NCI-H1417 treated with DMSO at 0.1 percent for 48 hours (cell line): ENCODE results near the gene GNAL.

Experiments used
- DNase-seq: peaks from one replicate; lab custom pipeline; 2025; lab: John Stamatoyannopoulos, UW

The GNAL gene

DNA sequence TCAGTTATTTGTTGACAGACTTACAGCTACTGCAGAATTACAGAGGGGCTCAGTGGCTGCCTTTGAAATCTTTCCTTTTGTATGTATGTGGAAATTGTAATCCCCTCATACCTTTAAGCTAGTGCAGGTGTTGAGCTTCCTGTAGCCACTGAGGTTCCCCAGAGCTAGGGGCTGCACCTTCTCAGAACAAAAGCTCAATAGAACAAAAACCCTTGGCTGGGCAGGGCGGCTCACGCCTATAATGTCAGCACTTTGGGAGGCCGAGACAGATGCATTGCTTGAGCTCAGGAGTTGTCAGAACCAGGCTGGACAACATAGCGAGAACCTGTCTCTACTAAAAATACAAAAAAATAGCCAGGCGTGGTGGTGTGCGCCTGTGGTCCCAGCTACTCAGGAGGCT is 120.8 kb downstream of the GNAL start:
- DNase-seq = no peak

DNA sequence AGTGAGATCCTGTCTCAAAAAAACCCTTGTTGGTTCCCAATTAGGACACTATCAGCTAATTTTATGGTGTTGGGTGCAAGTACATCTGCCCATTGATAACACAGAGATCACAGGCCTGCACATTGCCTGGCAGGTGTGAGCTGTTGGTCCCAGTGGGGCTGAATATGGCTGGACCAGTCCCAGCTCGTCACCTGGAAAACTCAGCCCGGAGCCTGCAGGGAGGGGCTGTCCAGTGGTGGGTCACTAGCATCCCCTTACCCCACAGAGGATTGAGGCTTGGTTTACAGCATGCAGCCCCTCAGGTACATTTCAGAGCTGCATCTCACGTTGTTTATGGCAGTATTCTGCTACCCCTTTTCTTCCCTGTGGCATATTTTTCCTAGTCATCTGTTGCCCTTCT is 121.3 kb downstream of the GNAL start:
- no peak for DNase-seq

DNA sequence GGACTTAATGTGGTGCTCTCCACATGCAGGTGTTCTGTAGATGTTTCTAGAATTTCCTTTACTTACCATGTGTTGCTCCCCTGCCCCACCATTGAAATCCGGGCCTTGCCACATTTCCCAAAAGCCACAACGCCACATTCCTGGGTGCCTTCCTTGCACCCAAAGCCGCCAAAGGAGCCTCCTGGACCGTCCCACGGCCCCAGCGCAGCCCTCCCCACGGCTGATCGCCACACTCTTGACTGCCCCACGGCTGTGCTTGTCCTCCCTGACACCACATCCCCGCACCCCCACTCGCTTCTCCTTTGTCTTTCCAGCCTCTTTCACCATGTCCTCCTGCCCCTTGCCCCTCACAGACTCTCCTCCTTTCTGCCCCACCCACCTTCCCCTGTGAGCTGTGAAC is 121.9 kb downstream of the GNAL start:
- no peak for DNase-seq

DNA sequence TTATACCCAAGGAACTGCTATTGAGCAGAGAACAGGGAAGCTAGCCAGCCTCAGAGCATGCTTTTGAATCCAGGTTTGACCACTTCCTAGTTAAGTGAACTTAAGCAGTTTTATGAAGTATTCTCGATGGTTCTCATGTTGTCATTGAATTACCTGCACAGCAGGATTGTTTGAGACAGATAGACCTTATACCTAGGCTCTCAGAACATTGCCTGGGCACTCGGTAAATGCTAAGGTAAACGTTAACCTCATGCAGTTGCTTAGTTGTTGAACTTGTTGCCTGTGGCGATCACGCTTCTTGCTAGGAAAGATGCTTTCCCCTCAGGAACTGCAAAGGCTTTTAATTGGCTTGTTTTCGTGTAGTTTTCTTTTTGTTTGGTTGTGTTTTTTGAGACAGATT is 128.2 kb downstream of the GNAL start:
- DNase-seq = no peak

DNA sequence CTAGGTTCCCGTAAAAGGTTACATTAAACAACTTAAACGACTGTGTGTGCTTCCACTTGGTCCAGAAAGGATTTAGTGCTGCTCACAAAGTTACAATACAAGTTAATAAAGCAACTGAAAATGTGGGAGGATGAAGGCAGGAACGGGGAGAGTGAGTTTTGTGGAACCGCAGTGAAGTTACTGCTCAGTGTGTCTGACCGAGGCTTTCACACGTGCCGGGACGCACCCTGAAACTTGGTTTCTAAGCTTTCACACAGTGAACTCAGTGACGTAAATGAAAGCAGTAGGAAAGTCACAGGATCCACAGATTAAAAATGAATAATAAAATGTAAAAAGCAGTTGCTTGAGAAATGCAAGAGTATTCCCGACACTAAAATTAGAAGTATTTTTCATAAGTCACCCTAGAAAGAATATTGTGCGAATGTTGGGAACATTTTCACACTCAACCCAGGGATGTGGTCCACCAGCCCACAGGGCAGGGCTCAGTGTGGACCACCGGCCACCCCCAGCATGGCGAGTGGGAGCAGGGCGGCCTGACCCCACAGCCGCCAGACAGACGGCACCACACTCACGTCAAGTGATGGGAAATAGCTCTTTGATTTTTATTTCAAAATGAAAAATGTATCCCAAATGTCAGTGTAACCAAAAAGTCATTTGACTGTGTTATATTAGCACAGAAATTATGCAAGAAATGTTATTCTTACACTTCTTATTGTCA is 129.6 kb downstream of the GNAL start:
- DNase-seq = no peak

DNA sequence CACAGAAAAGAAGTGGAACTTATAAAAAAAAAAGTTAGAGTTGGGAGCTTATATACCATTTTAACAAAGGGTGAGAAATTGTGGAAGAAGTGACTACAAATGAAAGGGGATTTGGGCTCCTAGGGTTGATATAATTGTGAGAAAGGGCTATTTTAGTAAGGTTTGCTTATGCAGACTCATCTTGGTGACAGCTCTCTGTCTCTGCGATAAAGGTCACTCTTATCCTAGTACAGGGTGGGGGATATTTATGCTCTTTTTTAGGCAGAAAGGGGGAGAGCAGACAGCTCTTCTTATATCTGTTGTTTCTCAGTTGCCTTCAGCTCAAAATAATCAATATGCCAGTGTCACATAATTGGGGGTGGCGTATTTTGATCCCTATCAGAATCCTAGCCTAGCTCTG is 130.9 kb downstream of the GNAL start:
- DNase-seq = no peak

DNA sequence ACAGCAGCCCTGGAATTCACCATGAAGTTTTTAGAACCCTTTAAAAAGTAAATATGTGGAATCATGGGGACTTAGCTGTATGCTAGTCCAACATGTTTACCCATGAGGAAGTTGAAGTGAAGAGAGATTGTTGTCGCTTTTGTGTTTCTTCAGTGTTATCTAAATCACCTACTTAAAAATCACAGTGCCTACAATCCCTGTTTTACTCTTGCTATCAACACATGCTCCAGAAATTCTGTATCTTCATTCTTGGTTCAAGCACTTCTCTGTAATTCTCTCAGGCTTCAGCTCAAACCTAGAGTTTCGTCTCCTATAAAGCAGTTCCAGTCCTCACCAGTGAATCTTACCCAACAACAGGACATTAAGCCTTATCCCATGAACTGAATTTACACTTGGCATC is 131.6 kb downstream of the GNAL start:
- DNase-seq = no peak

DNA sequence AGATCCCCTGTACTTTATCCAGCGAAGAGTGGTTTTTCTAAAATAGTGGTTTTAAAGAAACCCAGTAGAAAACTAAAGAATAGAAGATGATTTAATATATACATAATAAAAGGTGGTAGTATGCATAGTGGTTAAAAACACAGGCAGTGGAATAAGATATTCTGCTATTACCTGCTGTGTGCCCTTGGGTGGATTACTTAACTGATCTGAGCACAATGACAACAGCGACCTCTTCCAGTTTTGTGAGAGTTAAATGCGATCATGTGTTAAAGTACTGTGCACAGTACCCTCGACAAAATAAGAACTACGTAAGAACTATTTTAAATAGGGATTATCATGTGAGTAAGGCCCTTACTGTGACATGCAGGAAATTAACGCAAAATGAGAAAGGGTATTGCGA is 132.1 kb downstream of the GNAL start:
- DNase-seq = no peak

DNA sequence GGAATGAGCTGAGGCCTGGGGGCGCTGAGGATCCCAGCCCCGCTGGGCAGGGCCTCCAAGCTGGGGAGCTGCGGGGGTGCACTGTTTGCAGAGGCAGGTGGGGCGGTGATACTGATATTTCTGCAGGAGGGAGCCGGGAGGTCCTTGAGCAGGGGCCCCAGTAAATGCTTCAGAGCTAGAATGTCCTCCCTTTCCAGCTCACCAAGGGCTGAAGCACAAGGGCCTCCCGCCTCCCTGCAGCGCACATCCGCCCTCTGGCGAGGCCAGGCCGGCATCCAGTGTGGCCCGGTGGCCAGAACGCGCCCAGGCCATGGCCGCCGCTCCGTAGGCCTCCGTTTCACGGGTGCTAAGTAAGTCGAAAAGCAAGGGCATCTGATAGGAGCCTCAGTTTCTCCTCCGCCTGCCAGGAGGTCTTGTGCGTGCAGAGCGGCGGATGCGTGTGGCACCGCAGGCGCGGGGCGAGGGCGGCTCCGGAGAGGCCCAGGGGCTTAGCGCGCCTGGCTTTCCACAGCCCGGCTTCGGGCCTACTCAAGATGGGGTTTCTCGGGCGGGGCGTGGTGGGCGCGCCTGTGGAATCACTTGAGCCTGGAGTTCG is 132.7 kb downstream of the GNAL start:
- no peak for DNase-seq

DNA sequence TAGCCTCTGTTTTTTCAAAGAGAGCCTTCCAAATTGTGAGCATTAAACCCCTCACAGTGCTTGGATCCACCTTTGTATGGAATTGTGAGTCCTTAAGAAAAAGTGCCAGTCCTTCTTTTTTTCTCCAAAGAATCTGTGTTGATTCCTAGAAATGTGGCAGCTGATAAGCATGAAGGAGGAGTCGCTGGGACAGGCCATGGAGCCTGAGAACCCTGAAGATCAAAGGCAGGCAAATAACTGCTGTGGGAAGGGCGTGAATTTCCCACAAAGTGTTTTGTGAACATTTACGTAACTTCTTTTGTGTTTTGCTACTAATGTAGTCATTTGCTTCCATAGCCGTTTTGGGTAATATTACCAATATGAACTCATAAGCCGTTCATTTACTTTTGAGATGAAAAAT is 134.5 kb downstream of the GNAL start:
- no peak for DNase-seq

DNA sequence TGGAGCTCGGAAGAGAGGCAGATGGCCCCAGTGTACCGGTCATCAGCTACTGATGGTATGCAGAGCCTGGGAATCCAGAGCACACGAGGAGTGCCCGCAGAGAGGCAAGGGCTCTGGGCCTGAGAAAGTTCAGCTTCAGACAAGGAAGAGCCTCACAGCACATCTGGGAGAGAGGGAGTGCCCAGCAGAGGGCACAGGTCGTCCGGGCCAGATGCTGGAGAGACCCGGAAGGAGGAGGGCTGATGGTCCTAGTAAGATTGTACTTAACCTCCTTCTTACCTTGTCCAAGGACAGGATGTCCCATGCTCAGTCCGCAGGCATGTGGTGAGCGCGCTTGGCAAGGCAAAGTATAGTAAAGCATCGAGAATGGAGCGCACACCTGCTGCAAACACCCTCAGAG is 137.8 kb downstream of the GNAL start:
- no peak for DNase-seq

DNA sequence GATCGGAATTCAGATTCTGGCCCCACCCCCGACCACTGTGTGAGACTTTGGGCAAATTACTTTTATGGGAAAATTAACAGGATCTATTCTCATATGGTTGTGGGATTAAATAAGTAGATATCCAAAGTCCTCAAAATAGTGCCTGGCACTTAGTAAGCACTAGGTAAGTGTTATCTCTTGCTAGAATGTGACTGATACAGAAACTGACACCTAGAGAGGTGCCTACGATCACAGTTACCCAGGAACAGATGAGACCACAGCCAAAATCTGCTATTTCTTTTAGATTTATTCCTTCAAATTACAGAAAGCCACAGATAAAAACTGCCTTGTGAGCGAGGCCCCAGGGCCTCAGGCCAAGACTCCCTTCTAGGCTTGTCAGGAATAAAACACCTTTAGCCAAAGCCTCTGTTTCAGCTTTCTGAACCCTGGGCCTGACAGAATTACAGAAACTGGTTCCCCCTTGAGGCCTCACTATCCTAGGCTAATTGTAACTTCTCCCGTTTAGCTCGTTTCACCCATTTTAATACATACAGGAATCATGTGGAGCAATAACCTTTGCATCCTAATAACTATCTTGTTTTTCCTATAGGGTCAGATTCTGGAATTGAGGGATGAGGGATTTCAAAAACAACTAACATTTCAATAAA is 139.8 kb downstream of the GNAL start:
- no peak for DNase-seq

DNA sequence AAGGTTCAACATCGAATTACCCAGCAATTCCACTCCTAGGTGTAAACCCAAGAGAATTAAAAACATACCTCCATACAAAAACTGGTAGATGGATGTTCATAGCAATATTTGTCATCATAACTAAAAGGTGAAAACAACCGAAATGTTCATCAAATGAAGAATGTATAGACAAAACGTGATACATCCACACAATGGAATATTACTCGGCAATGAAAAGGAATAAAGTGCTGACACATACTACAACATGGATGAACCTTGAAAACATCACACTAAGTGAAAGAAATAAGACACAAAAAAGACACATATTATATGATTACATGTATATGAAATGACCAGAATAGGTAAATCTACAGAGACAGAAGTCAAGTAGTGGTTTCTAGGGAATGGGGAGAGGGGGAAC is 141.5 kb downstream of the GNAL start:
- no peak for DNase-seq

DNA sequence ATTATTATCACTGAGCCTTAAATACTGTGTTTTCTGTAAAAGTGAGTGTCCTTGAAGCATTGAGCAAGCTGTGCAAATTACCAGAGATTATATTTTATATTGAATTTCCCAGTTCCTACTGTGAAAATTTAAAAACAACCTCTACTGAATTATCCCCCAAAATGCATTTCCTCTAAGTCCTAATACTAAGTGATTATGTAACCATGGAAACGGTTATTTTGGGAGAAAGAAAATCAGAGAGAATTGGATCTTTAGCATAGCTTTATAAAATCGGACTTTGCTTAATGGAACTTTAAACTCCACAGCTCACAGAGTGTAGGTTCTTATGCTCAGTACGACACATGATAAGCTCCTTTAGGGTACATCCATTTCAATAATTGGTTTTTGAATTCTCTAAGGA is 142.9 kb downstream of the GNAL start:
- no peak for DNase-seq

DNA sequence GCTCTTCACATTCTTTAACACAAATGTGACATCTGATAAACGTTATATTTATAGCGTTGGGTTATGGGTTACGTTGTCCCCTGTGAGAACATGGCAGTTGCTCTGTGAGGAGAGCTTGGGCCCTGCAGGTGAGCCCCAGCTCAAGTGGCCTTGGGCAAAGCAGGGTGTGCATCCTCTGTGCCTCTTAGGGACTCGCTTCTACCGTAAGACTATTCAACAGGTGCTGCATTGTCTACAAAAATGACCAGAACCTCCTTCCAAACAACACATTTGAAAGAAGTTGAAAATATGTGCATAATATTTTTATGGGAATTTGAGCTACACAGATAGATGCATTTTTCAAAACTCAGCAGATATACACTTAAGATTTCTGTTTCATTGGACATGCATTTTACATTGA is 145.7 kb downstream of the GNAL start:
- DNase-seq = no peak

DNA sequence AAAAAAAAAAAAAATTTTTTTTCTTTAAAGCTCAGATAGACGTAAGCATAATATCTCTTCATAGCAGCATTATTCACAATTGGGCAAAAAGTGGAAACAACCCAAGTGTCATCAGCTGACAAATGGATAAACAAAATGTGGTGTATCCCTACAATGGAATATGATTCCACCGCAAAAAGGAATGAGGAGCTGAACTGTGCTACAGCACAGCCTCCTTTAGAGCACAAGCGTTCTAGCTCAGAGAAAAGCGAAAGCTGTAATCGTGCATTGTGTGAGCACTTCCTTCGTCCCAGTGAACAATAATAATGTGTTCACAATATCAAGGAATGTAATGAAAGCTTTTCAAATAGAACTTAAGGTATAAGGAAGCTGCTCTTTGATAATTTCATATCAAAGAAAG is 150.5 kb downstream of the GNAL start:
- DNase-seq = no peak

DNA sequence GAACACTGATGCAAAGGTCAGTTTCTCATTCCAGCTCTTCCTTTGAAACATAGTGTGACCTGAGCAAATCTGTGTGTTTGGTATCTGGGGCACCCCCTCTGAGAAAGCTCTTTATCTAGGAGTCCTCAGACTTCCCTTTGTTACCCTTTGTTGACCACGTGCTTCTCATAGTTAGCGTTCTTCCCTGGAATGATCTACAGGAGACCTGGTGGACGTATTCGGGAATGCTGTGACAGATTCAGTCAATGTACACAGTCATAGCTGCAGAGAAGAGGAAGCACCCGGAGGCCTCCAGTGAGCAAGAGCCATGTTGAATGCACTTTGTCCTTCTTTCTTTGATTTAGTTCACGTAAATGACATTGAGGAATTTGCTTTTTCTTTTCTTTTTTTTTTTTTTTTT is 151.4 kb downstream of the GNAL start:
- no peak for DNase-seq

DNA sequence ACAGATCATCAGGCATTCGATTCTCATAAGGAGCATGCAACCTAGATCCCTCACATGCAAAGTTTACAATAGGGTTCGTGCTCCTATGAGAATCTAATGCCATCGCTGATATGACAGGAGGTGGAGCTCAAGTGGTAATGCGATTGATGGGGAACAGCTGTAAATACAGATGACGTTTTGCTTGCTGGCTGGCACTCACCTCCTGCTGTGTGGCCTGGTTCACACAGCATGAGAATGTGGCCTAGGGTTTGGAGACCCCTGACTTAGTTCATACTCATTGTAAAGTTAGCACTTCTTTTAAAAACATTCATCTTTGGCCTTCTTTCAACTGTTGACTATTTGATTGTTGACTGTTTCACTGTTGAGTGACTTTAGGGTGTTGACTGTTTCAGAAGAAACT is 153.5 kb downstream of the GNAL start:
- no peak for DNase-seq

DNA sequence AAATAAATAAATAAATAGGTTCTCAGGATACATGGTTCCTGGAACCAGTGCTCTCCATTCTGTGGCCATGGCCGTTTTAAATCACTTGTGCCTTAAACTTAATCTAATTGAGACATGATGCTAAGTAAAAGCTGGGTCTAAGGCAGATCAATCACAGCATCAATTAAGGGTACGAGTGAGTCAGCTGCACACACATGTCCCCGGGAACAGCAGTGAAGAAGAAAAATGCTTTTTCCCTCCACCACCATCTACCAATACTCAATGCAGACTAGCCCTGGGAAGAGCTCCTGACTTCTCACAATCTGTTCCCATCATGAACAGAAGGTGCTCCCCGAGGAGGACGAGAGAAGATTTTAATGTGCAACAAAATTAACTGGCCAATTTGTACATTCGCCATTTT is 155.4 kb downstream of the GNAL start:
- DNase-seq = no peak

DNA sequence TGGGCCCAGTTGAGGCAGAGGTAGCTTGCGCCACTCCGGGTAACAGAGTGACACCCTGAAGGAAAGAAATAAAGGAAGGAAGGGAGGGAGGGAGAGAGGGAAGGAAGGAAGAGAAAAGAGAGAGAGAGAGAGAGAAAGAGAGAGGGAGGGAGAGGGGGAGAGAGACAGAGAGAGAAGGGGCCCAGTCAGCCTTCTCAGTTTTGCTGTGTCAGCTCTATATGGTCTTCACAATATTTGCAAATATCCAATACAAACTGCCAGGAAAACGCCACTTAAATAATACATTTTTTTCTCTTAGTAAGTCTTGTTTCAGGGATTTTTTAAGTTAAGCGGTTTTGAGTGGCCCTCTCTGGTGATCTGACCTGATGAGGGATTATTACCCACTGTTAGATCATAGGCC is 156.6 kb downstream of the GNAL start:
- DNase-seq = no peak

DNA sequence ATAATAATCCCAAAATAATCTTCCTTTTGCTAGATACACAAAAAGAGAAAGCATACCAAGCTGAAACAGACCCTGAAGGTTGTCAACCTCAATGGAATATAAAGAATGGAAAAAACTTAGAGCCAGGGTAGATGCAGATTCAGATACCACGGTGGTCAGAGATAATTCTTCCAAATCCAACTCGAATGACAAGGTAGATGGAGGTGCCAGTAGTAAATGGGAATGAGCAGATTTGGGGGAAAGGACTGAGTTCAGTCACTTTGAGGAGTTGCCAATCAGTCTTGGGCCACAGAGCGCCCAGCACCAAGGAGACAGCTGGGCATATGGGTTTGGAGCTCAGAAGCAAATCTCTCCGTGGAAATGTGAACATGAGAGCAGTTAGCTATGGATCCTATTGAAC is 158.7 kb downstream of the GNAL start:
- DNase-seq = no peak

DNA sequence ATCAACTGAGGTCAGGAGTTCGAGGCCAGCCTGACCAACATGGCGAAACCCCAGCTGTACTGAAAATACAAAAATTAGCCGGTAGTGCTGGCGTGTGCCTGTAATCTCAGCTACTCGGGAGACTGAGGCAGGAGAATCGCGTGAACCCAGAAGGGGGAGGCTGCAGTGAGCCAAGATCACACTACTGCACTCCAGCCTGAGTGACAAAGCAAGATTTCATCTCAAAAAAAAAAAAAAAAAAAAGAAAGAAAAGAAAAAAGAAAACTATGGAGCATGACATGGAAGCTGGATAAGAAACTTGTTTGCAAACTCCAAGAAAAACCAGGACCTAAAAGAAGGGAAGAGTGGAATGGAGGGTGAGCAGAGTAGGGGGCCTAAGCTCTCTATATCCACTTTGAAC is 160.2 kb downstream of the GNAL start:
- no peak for DNase-seq

DNA sequence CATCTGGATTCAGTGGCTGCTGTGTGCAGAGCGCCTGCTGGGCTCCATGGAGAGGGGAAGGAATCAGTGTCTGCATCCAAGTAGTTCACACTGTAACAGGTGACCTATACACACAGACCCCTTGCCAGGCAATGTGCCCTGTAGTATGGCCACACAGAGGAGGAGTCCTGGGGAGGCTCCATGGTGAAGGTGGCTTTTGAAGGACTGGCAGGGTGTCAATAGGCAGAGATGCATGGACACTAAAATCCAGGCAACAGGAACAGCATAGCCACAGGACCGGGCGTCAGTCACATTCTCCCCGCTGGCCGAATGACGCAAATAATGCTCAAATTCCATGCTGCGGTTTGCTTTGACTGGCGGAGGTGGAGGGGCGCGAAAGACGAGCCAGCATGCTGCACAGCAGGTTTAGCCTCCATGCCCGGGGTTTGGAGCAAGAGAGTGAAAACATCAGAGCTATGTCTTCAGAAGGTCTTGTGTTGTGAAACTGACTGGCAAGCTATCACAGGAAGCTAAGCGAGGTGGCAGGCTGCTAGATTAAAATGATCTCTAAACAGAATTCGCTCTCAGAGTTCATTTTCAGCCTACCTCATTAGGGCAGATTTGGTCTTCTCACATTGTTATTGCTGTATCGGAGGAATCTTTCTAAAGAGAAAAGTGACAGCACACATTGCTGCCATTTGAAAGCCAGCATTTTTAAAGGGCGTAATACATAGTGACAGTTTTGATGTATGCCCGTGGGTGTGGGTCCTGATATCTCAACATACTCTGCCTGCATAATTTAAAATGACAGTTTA is 161.0 kb downstream of the GNAL start:
- DNase-seq = no peak
